A673 (cell line): ENCODE results near the gene TTC24. TPM values are rescaled to one million over a fixed set of nuclear protein-coding genes. Genes with fewer than 3 reads are reported as not detected.

Source experiments
- BruUV-seq: library from RNA; stranded (reverse); fragments of 400-500 nt; replicated peaks from 2 replicates; lab custom pipeline; 2021; lab: Mats Ljungman, UMichigan
- CTCF ChIA-PET: fragments of 300-600 bp; sonication (Branson Sonifier 250); formaldehyde crosslinking; loops from one replicate; lab custom pipeline; 2022; ENCODE audit warnings: antibody characterized with exemption; lab: Charles Lee
- POLR2A ChIA-PET: fragments of 300-600 bp; sonication (Branson Sonifier 250); formaldehyde crosslinking; loops from one replicate; lab custom pipeline; 2022; ENCODE audit warnings: antibody characterized with exemption; ENCODE audit not compliant: low non-redundant PET; lab: Charles Lee
- DNase-seq: peaks from one replicate; pipeline ENCODE4 v3.0.0-alpha.2; 2015; ENCODE audit warnings: low spot score
- H3K27ac ChIP-seq: fragments of 200-600 bp; sonication (generic); 2 replicates; pipeline ENCODE4 v1.5.1; 2016; ENCODE audit warnings: mixed run types, low read depth, mild to moderate bottlenecking, mixed read lengths, antibody characterized with exemption, low read length; ENCODE audit not compliant: poor library complexity, severe bottlenecking
- H3K27me3 ChIP-seq: fragments of 200-600 bp; sonication (generic); replicated peaks from 2 replicates; pipeline ENCODE4 v1.6.1; 2017; ENCODE audit warnings: mixed run types, low read depth, mild to moderate bottlenecking, mixed read lengths, antibody characterized with exemption, low read length; ENCODE audit not compliant: insufficient read depth, poor library complexity
- H3K36me3 ChIP-seq: fragments of 200-600 bp; sonication (generic); 2 replicates; pipeline ENCODE4 v1.6.1; 2016; ENCODE audit warnings: mixed run types, mild to moderate bottlenecking, mixed read lengths, antibody characterized with exemption, low read length; ENCODE audit not compliant: insufficient read depth, poor library complexity, severe bottlenecking
- H3K4me1 ChIP-seq: fragments of 200-600 bp; sonication (generic); 2 replicates; pipeline ENCODE4 v1.6.1; 2017; ENCODE audit warnings: mixed run types, mild to moderate bottlenecking, mixed read lengths, antibody characterized with exemption, low read length; ENCODE audit not compliant: insufficient read depth, poor library complexity, severe bottlenecking
- H3K4me3 ChIP-seq: fragments of 200-600 bp; sonication (generic); 2 replicates; pipeline ENCODE4 v1.5.1; 2016; ENCODE audit warnings: low read depth, mixed run types, mild to moderate bottlenecking, mixed read lengths, low read length; ENCODE audit not compliant: poor library complexity, severe bottlenecking
- H3K9me3 ChIP-seq: fragments of 200-600 bp; sonication (generic); 2 replicates; pipeline ENCODE4 v1.6.1; 2016; ENCODE audit warnings: mixed run types, low read depth, mild to moderate bottlenecking, mixed read lengths, antibody characterized with exemption, low read length; ENCODE audit not compliant: poor library complexity, severe bottlenecking
- CTCF ChIP-seq: fragments of 300-800, 200-600 bp; sonication (generic); conservative IDR thresholded peaks from 2 replicates; pipeline ENCODE4 v1.5.1; 2017; ENCODE audit warnings: low read depth, mild to moderate bottlenecking, antibody characterized with exemption, low read length, moderate library complexity, mixed read lengths
- EZH2 ChIP-seq: fragments of 200-600 bp; sonication (generic); IDR thresholded peaks from 2 replicates; pipeline ENCODE4 v1.6.1; 2017; ENCODE audit warnings: borderline replicate concordance, low read depth, mild to moderate bottlenecking, mixed read lengths, antibody characterized with exemption, low read length; ENCODE audit not compliant: poor library complexity, severe bottlenecking
- intact Hi-C: fragments of 100-400 bp; cut with micrococcal nuclease; formaldehyde crosslinking; loops from one replicate; pipeline ENCODE4 v1.10.0; 2022; ENCODE audit not compliant: unreplicated experiment
- total RNA-seq: library from RNA; stranded (reverse); gene quantifications from 2 replicates; pipeline ENCODE4 v1.2.3, GENCODE V29; 2021

The TTC24 gene
- total RNA-seq, 1 experiment from 2014 or later: not detected

GRCh38 chr1:156582388-156583017 is 3.0 kb downstream of the TTC24 start:
- Histone ChIP-seq H3K4me3 (no peak overlapping the region), H3K4me1 (no peaks in the 10 kb centered on the region), H3K36me3 (no peaks in the 10 kb centered on the region), H3K9me3 (no peaks in the 10 kb centered on the region), H3K27ac (no peak overlapping the region), H3K27me3 (no peaks in the 10 kb centered on the region)
- no TSS peak for BruUV-seq
- TF ChIP-seq CTCF: no peak
- no peak for TF ChIP-seq EZH2
- ChIA-PET CTCF (no interaction called here), POLR2A (no interaction called here)
- intact Hi-C loops: loop anchor here (5.0 kb wide), 1 partner anchor 95 kb away; the partner anchor contains the start of gene NES
- DNase-seq: no peak

- CTCF ChIA-PET: interaction anchor here (0.5 kb wide), 1 partner anchor 25 kb away, joined by 3 read pairs; no protein-coding TSS in a partner anchor
Measured at GRCh38 chr1:156583821-156584622, 4.5 kb downstream of the TTC24 start.

GRCh38 chr1:156584813-156585212 is 5.3 kb downstream of the TTC24 start:
- ChIA-PET POLR2A (no interaction called here), CTCF (interaction anchor here (0.5 kb wide), 1 partner anchor 24 kb away, joined by 3 read pairs; no protein-coding TSS in a partner anchor)
- no peaks in the 10 kb centered on the region for H3K4me1 ChIP-seq
- no peaks in the 10 kb centered on the region for H3K9me3 ChIP-seq
- H3K27me3 ChIP-seq: no peaks in the 10 kb centered on the region
- DNase-seq: no peak
- BruUV-seq: no TSS peak
- no peak overlapping the region for H3K4me3 ChIP-seq
- H3K27ac ChIP-seq: no peak overlapping the region
- intact Hi-C loops: loop anchor here (5.0 kb wide), 1 partner anchor 92 kb away; the partner anchor contains the start of gene NES
- H3K36me3 ChIP-seq: no peaks in the 10 kb centered on the region
- TF ChIP-seq EZH2: no peak
- TF ChIP-seq CTCF: peak; percentile 56

More at GRCh38 chr1:156583821-156584622, 4.5 kb downstream of the TTC24 start:
- POLR2A ChIA-PET: no interaction called here
- H3K4me3 ChIP-seq: no peak overlapping the region
- no peaks in the 10 kb centered on the region for H3K27me3 ChIP-seq
- peak; percentile 86 for DNase-seq
- intact Hi-C loops: loop anchor here (5.0 kb wide), 1 partner anchor 93 kb away; the partner anchor contains the start of gene NES
- no peaks in the 10 kb centered on the region for H3K4me1 ChIP-seq
- H3K9me3 ChIP-seq: no peaks in the 10 kb centered on the region
- H3K36me3 ChIP-seq: no peaks in the 10 kb centered on the region
- no TSS peak for BruUV-seq
- no peak overlapping the region for H3K27ac ChIP-seq
- no peak for TF ChIP-seq EZH2
- TF ChIP-seq CTCF: peak; percentile 85
